IPS DF 6.9 (cell line): ENCODE results near the gene CDCA3.
"Not testable (repeated sequence)": the region's sequence is repeated elsewhere in the genome, so short reads cannot be mapped to it uniquely, and the experiment has no call there.

ENCODE experiments used
- DNase-seq: peaks from one replicate; pipeline ENCODE4 v3.0.0-alpha.2; 2013; ENCODE audit warnings: low read depth, low spot score
- H3K27ac ChIP-seq: one replicate; pipeline ENCODE4 v1.5.1; 2013; ENCODE audit warnings: low read length, control low read depth
- H3K27me3 ChIP-seq: 2 replicates; pipeline ENCODE4 v1.6.1; 2013; ENCODE audit warnings: mild to moderate bottlenecking, low read length; ENCODE audit not compliant: control insufficient read depth, insufficient read depth
- H3K36me3 ChIP-seq: 2 replicates; pipeline ENCODE4 v1.6.1; 2013; ENCODE audit warnings: low read length; ENCODE audit not compliant: control insufficient read depth, insufficient read depth
- H3K4me1 ChIP-seq: 2 replicates; pipeline ENCODE4 v1.6.1; 2013; ENCODE audit warnings: low read length; ENCODE audit not compliant: control insufficient read depth, insufficient read depth
- H3K4me3 ChIP-seq: 2 replicates; pipeline ENCODE4 v1.5.1; 2013; ENCODE audit warnings: mild to moderate bottlenecking, low read length
- H3K9me3 ChIP-seq: 2 replicates; pipeline ENCODE4 v1.6.1; 2013; ENCODE audit warnings: low read length, inconsistent platforms; ENCODE audit not compliant: control insufficient read depth, insufficient read depth
- WGBS: extraction: QIAGEN DNeasy Blood & Tissue Kit; methylation state at CpG from one replicate; pipeline ENCODE4 v1.1.7; 2013; ENCODE audit warnings: mixed read lengths, missing lambda C conversion rate; ENCODE audit not compliant: insufficient read length, insufficient coverage; 5-methylcytosine and 5-hydroxymethylcytosine counted together

CDCA3 gene

DNA sequence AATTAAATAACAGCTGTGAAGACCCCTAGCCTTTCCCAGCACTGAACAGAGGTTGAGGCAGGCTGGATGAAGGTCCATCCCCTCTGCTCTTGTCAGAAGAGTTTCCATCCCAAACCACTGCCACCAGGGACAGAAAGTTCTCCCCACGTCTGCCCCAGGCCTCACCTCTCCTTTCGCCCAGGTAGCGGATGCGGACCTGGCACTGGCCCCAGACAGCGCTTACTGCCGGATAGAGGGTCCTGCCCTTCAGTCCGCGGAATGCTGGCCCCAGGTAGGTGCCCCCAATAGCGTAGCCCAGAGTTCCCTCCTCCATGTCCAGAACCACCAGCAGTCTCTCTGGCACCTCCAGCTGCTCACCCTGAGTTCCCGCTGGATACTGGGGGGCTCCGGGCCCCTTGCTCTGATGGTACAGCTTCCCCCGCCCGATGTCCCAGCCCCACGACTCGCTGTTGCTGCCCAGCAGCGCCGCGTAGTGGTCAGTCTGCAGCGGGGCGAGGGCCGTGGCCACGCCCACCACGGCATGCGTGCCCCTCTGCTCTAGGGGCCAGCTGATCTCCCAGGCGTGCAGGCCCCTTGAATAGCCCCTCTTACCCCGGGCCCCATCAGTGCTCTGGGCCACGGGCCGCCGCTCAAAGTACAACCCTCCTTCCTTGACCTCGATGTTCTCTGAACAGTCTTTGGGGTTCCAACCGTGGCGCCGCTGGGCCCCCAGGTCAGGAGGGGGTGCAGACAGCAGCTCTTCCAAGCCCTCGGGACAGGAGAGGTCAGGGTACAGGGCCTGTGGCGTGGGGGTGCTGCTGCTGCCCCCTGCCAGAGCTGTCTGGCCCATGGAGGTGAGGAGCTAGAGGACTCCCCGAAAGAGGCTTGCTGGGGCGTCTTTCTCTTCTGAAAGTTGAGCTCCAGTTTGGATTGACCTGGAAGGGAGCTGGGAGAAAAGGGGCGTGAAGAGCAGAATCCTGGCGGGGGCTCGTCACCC, 21.3 kb upstream of the CDCA3 start:
- Histone ChIP-seq H3K4me1 (peaks cover 4% of the 10 kb centered on the region), H3K9me3 (no peaks in the 10 kb centered on the region), H3K4me3 (peak overlapping the region; percentile 90; the same call in 1 of the 2 replicates), H3K27ac (no peak overlapping the region), H3K27me3 (no peaks in the 10 kb centered on the region), H3K36me3 (peaks cover 20% of the 10 kb centered on the region)
- no peak for DNase-seq
- WGBS: no CpG with 5 or more reads among the region's 40 CpGs

- H3K4me1 ChIP-seq: peaks cover 6% of the 10 kb centered on the region
- peaks cover 20% of the 10 kb centered on the region for H3K36me3 ChIP-seq
- no peaks in the 10 kb centered on the region for H3K27me3 ChIP-seq
- no peak for DNase-seq
- H3K9me3 ChIP-seq: no peaks in the 10 kb centered on the region
- no peak overlapping the region; the same call in 1 of the 2 replicates for H3K4me3 ChIP-seq
- H3K27ac ChIP-seq: no peak overlapping the region
- WGBS: no CpG with 5 or more reads among the region's 12 CpGs
Measured at GRCh38 chr12:6871052-6871957, 20.2 kb upstream of the CDCA3 start.

DNA sequence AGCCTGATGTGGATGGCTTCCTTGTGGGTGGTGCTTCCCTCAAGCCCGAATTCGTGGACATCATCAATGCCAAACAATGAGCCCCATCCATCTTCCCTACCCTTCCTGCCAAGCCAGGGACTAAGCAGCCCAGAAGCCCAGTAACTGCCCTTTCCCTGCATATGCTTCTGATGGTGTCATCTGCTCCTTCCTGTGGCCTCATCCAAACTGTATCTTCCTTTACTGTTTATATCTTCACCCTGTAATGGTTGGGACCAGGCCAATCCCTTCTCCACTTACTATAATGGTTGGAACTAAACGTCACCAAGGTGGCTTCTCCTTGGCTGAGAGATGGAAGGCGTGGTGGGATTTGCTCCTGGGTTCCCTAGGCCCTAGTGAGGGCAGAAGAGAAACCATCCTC, 19.2 kb upstream of the CDCA3 start:
- not testable (repeated sequence) for DNase-seq, H3K4me3 ChIP-seq, H3K9me3 ChIP-seq, H3K27me3 ChIP-seq, H3K27ac ChIP-seq, H3K4me1 ChIP-seq
- no CpG with 5 or more reads among the region's 4 CpGs for WGBS
- H3K36me3 ChIP-seq: peaks cover 18% of the 10 kb centered on the region

- no peak for DNase-seq
- Histone ChIP-seq H3K9me3 (no peaks in the 10 kb centered on the region), H3K36me3 (peaks cover 24% of the 10 kb centered on the region), H3K27ac (no peak overlapping the region), H3K4me3 (peak overlapping the region; percentile 91; the same call in 1 of the 2 replicates), H3K27me3 (no peaks in the 10 kb centered on the region), H3K4me1 (peaks cover 9% of the 10 kb centered on the region)
- WGBS: no CpG with 5 or more reads among the region's 12 CpGs
Measured at GRCh38 chr12:6869049-6870021, 18.2 kb upstream of the CDCA3 start.

GRCh38 chr12:6868211-6869048, 17.3 kb upstream of the CDCA3 start:
- H3K27me3 ChIP-seq: no peaks in the 10 kb centered on the region
- WGBS: no CpG with 5 or more reads among the region's 22 CpGs
- DNase-seq: no peak

DNA sequence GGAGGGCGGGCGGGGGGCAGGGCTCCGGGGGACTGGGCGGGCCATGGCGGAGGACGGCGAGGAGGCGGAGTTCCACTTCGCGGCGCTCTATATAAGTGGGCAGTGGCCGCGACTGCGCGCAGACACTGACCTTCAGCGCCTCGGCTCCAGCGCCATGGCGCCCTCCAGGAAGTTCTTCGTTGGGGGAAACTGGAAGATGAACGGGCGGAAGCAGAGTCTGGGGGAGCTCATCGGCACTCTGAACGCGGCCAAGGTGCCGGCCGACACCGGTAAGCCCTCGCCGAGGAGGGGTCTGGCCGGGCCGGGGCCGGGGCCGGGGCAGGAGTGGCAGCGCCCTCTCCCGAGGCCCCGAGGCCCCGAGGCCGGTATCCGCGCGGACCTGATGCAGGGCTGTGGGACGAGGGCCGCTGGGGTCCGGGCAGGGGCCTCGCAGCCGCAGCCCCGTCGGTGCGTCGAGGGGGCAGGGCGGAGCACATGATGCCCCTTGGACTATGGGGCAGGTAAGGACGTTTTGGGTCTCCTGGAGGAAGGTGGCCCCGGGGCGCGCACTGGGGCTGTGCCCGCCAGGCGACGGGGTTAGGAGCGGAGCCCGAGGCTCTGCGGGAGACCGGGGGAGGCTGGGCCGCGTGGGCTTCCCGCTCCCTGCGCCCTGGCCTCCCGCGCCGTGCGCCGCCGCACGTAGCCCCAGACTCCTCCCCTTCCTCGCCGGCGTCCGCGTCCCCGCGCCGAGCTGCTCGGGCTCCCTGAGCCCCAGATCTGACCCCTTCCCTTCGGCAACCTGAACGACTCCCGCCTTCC, 16.5 kb upstream of the CDCA3 start, which contains the start of gene TPI1:
TSS of gene TPI1 (plus strand) at position 119 of the 798 bp plus-strand sequence. CDS start at position 155, 36 bp downstream.
- Histone ChIP-seq H3K36me3 (peaks cover 27% of the 10 kb centered on the region), H3K9me3 (no peaks in the 10 kb centered on the region), H3K4me1 (peaks cover 9% of the 10 kb centered on the region), H3K27ac (no peak within 1 kb of the TSS), H3K27me3 (no peaks in the 10 kb centered on the region), H3K4me3 (peak within 1 kb of the TSS; percentile 91)
- no peak for DNase-seq
- WGBS: no CpG with 5 or more reads among the region's 86 CpGs

More at GRCh38 chr12:6868211-6869048, 17.3 kb upstream of the CDCA3 start:
- peaks cover 9% of the 10 kb centered on the region for H3K4me1 ChIP-seq
- H3K9me3 ChIP-seq: no peaks in the 10 kb centered on the region
- H3K36me3 ChIP-seq: peaks cover 27% of the 10 kb centered on the region
- H3K27ac ChIP-seq: no peak overlapping the region
- H3K4me3 ChIP-seq: peak overlapping the region; percentile 91

DNA sequence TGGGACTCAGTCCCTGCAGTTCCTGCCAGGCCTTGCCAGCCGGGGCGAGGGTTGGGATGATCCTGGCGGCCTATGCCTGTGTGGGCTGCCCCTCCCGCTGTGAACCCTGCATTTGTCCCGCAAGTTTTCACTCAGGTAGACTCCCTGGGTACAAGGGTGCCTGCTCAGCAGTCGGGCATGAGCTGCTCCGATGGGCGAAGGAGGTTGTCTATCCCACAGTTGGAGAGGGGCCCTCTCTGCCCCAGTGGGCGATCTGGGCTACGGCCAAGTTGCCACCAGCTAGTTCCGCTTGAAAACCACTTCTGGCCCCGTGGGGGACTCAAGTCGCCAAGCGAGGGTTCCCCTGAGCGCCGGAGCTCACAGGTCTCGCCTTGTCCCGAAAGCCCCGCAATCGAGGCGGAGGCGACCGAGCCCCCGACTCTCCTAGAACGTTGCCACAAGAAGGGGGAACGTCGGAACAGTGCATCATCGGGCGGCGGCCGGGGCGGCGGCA, 15.9 kb upstream of the CDCA3 start:
- no CpG with 5 or more reads among the region's 33 CpGs for WGBS

GRCh38 chr12:6866163-6866919, 15.3 kb upstream of the CDCA3 start:
- no peak overlapping the region; the same call in 1 of the 2 replicates for H3K4me3 ChIP-seq
- H3K27ac ChIP-seq: no peak overlapping the region
- H3K9me3 ChIP-seq: no peaks in the 10 kb centered on the region
- no peaks in the 10 kb centered on the region for H3K27me3 ChIP-seq
- peaks cover 31% of the 10 kb centered on the region for H3K36me3 ChIP-seq
- DNase-seq: no peak
- no CpG with 5 or more reads among the region's 19 CpGs for WGBS
- H3K4me1 ChIP-seq: peaks cover 9% of the 10 kb centered on the region

More for the DNA sequence above, 15.9 kb upstream of the CDCA3 start:
- Histone ChIP-seq H3K4me1 (peaks cover 9% of the 10 kb centered on the region), H3K27ac (no peak overlapping the region), H3K4me3 (peak overlapping the region; percentile 91; the same call in 1 of the 2 replicates), H3K36me3 (peaks cover 27% of the 10 kb centered on the region), H3K9me3 (no peaks in the 10 kb centered on the region), H3K27me3 (no peaks in the 10 kb centered on the region)
- DNase-seq: no peak
